GM18526 (cell line): ENCODE data around the gene CDH22.

ENCODE experiments used
- POLR2A ChIP-seq: IDR thresholded peaks from 3 replicates; pipeline ENCODE4 v1.6.1; 2011; ENCODE audit not compliant: insufficient read length; ENCODE audit errors: extremely low read depth

CDH22 gene

GRCh38 chr20:46259260-46259859 is 48.9 kb downstream of the CDH22 start:
- TF ChIP-seq POLR2A, result no peak

- no peak for TF ChIP-seq POLR2A
Observed at GRCh38 chr20:46257887-46258286, 50.4 kb downstream of the CDH22 start.

GRCh38 chr20:46256293-46256692 is 52.0 kb downstream of the CDH22 start:
- TF ChIP-seq POLR2A, result no peak

- TF ChIP-seq POLR2A, result no peak
Observed at GRCh38 chr20:46255440-46256104, 52.7 kb downstream of the CDH22 start.

- TF ChIP-seq POLR2A, result no peak
Observed at GRCh38 chr20:46253391-46253790, 54.9 kb downstream of the CDH22 start.

GRCh38 chr20:46252352-46253091 is 55.8 kb downstream of the CDH22 start:
- no peak for TF ChIP-seq POLR2A

GRCh38 chr20:46251211-46251673 is 57.1 kb downstream of the CDH22 start:
- TF ChIP-seq POLR2A, result no peak

- TF ChIP-seq POLR2A, result no peak
Observed at GRCh38 chr20:46250772-46251171, 57.5 kb downstream of the CDH22 start.

- no peak for TF ChIP-seq POLR2A
Observed at GRCh38 chr20:46249671-46250070, 58.6 kb downstream of the CDH22 start.

GRCh38 chr20:46246559-46246958 is 61.7 kb downstream of the CDH22 start:
- TF ChIP-seq POLR2A, result no peak

- TF ChIP-seq POLR2A, result no peak
Observed at GRCh38 chr20:46243707-46244628, 64.3 kb downstream of the CDH22 start.

GRCh38 chr20:46242390-46242789 is 65.9 kb downstream of the CDH22 start:
- no peak for TF ChIP-seq POLR2A

GRCh38 chr20:46240881-46241280 is 67.4 kb downstream of the CDH22 start:
- TF ChIP-seq POLR2A, result no peak

- TF ChIP-seq POLR2A, result no peak
Observed at GRCh38 chr20:46240065-46240464, 68.2 kb downstream of the CDH22 start.

- no peak for TF ChIP-seq POLR2A
Observed at GRCh38 chr20:46237736-46238135, 70.6 kb downstream of the CDH22 start.
